Upper lobe of left lung (tissue), 6 donors: Measurements from ENCODE around the gene TMEM184A. TPM values are rescaled to one million over a fixed set of nuclear protein-coding genes. Genes with fewer than 3 reads are reported as not detected.

Experiments used
- ATAC-seq, 2 donors: fragments of 200-7000 bp; cut with Tn5 transposase; one replicate each; pipeline ENCODE4 v1.9.1; 2022; ENCODE audit warnings: mild to moderate bottlenecking in 2 of 2, moderate library complexity in 2 of 2; ENCODE audit not compliant: low FRiP score in 2 of 2
- DNase-seq, 2 donors: peaks; one replicate each; pipeline ENCODE4 v3.0.0-alpha.2; 2019 to 2020
- H3K27ac ChIP-seq, 4 donors: fragments of 200-600 bp; sonication (generic); one replicate each; pipeline ENCODE4 v1.5.1; 2016 to 2019
- H3K27me3 ChIP-seq, 4 donors: fragments of 200-600 bp; sonication (generic); one replicate each; pipeline ENCODE4 v1.5.1; 2017 to 2019
- H3K36me3 ChIP-seq, 4 donors: fragments of 200-600 bp; sonication (generic); one replicate each; pipeline ENCODE4 v1.5.1; 2016 to 2019
- H3K4me1 ChIP-seq, 4 donors: fragments of 200-600 bp; sonication (generic); one replicate each; pipeline ENCODE4 v1.5.1; 2018 to 2019
- H3K4me3 ChIP-seq, 4 donors: fragments of 200-600 bp; sonication (generic); one replicate each; pipeline ENCODE4 v1.5.1; 2017 to 2019; ENCODE audit warnings: mild to moderate bottlenecking in 2 of 4, moderate library complexity in 1 of 4
- H3K9me3 ChIP-seq, 4 donors: fragments of 200-600 bp; sonication (generic); one replicate each; pipeline ENCODE4 v1.5.1; 2018 to 2019
- CTCF ChIP-seq, 6 experiments: fragments of 450-650 bp in 4 of 6; fragments of 200-600 bp in 2 of 6; sonication (generic) in 2 of 6; IDR thresholded peaks; one replicate each; pipeline ENCODE4 v1.5.1; 2016 to 2019; ENCODE audit warnings: antibody characterized with exemption in 6 of 6
- EP300 ChIP-seq, 4 donors: sonication (generic); formaldehyde crosslinking; IDR thresholded peaks; one replicate each; pipeline ENCODE4 v1.5.1; 2017; ENCODE audit warnings: antibody characterized with exemption in 4 of 4, control low read depth in 2 of 4
- POLR2A ChIP-seq, 4 donors: fragments of 450-650 bp; IDR thresholded peaks; one replicate each; pipeline ENCODE4 v1.5.1; 2016 to 2017; ENCODE audit warnings: antibody characterized with exemption in 4 of 4, mild to moderate bottlenecking in 2 of 4
- POLR2AphosphoS5 ChIP-seq, 2 donors: sonication (generic); formaldehyde crosslinking; IDR thresholded peaks; one replicate each; pipeline ENCODE4 v1.5.1; 2017; ENCODE audit warnings: antibody characterized with exemption in 2 of 2
- WGBS, 2 donors: methylation state at CpG; one replicate each; pipeline ENCODE4 v1.1.5; 2017 to 2018; 5-methylcytosine and 5-hydroxymethylcytosine counted together
- total RNA-seq, 6 donors: library from RNA; depleted of rRNA in 4 of 6; stranded (reverse); fragments of >200 nt in 4 of 6; gene quantifications; one replicate each; pipeline versions ENCODE4 v1.1.0 to v1.2.1, GENCODE V29; 2016 to 2021
- donor health status: DM: no; HTN: no; CAD: no; lungs with moderate emphysema.
- donor health status: DM: no; HTN: yes; CAD: no; lungs with severe emphysema.

Gene TMEM184A
- total RNA-seq, 6 donors from 2014 or later = 5.0 to 11.7 (median 10.4) TPM

DNA sequence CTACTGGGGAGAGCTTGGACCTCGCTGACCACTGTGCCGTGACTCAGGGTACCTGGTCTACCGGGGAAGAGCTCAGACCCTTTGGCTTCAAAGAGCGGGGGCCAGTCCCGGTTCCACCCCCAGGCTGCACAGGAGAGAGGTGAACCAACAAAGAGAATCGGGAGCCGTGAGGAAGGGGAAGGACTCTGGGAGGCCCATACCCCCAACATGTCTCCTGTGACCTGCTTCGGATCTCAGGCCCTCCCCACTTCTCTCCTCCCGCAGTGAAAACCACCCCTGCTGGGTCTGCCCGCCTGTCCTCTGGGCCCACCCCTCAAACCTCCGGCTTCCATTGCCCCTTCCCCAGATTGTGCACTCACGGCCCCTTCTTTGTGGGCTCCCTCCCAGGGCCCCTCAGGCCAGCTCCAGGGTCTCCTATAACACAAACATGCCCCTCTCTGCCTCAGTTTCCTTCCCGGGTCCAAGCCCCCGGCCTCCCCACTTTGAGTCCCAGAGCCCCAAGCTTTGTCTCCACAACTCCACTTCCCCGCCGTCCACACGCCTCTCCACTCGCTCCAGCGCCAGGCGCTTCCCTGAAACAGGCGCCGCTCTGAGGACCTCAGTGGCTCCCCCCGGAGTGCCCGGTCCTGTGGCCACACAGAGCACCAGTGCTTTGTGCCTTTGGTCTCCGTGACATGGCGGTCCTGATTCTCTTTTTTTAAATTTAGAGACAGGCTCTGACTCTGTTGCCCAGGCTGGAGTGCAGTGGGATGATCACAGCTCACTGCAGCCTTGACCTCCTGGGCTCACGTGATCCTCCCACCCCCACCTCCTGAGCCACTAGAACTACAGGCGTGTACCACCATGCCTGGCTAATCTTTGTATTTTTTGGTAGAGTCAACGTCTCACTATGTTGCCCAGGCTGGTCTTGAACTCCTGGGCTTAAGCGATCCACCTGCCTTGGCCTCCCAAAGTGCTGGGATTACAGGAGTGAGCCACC lies 44.3 kb downstream of the TMEM184A start:
- H3K4me1 ChIP-seq = peaks cover 5 to 19% (median 9%) of the 10 kb centered on the region in 4 donors
- 72 to 80% methylated on average over 20 to 28 of the region's 30 CpGs for WGBS, 2 donors
- H3K36me3 ChIP-seq = no peaks in the 10 kb centered on the region
- ATAC-seq = no peak
- no peak overlapping the region for H3K4me3 ChIP-seq
- no peaks in the 10 kb centered on the region for H3K27me3 ChIP-seq
- H3K9me3 ChIP-seq = no peaks in the 10 kb centered on the region
- no peak overlapping the region for H3K27ac ChIP-seq
- peak in 1 of 2 donors; percentile 58 for DNase-seq
- TF ChIP-seq EP300 (IDR thresholded peaks at IDR 0.05) = no peak
- TF ChIP-seq POLR2A (IDR thresholded peaks at IDR 0.05) = no peak
- no peak for TF ChIP-seq POLR2AphosphoS5 (IDR thresholded peaks at IDR 0.05)
- no peak for TF ChIP-seq CTCF (IDR thresholded peaks at IDR 0.05)

GRCh38 chr7:1510780-1511154 lies 45.2 kb downstream of the TMEM184A start:
- DNase-seq (peak in 1 of 2 donors; percentile 66), ATAC-seq (no peak)
- 56% methylated on average over 13 of the region's 16 CpGs; no CpG with 5 or more reads in 1 of the 2 donors for WGBS, 2 donors
- Histone ChIP-seq H3K27ac (no peak overlapping the region), H3K27me3 (no peaks in the 10 kb centered on the region), H3K4me1 (peaks cover 6 to 21% (median 9%) of the 10 kb centered on the region in 4 donors), H3K36me3 (no peaks in the 10 kb centered on the region), H3K9me3 (no peaks in the 10 kb centered on the region), H3K4me3 (no peak overlapping the region)
- TF ChIP-seq POLR2A (IDR thresholded peaks at IDR 0.05) (no peak), POLR2AphosphoS5 (IDR thresholded peaks at IDR 0.05) (no peak), CTCF (IDR thresholded peaks at IDR 0.05) (no peak), EP300 (IDR thresholded peaks at IDR 0.05) (no peak)

- TF ChIP-seq POLR2A (IDR thresholded peaks at IDR 0.05) (no peak), EP300 (IDR thresholded peaks at IDR 0.05) (no peak), POLR2AphosphoS5 (IDR thresholded peaks at IDR 0.05) (no peak), CTCF (IDR thresholded peaks at IDR 0.05) (no peak)
- Histone ChIP-seq H3K27ac (no peak overlapping the region), H3K27me3 (no peaks in the 10 kb centered on the region), H3K4me1 (peaks cover 6 to 24% (median 15%) of the 10 kb centered on the region in 4 donors), H3K4me3 (no peak overlapping the region), H3K36me3 (no peaks in the 10 kb centered on the region), H3K9me3 (no peaks in the 10 kb centered on the region)
- DNase-seq (peak in 1 of 2 donors; percentile 73), ATAC-seq (no peak)
- 77 to 90% methylated on average over 14 of the region's 14 CpGs for WGBS, 2 donors
Observed at GRCh38 chr7:1509226-1509625, 46.8 kb downstream of the TMEM184A start.

- Histone ChIP-seq H3K9me3 (no peaks in the 10 kb centered on the region), H3K27me3 (no peaks in the 10 kb centered on the region), H3K4me3 (no peak overlapping the region), H3K27ac (no peak overlapping the region), H3K4me1 (peaks cover 4 to 20% (median 16%) of the 10 kb centered on the region in 4 donors), H3K36me3 (no peaks in the 10 kb centered on the region)
- TF ChIP-seq CTCF (IDR thresholded peaks at IDR 0.05) = no peak
- no peak for TF ChIP-seq POLR2AphosphoS5 (IDR thresholded peaks at IDR 0.05)
- TF ChIP-seq EP300 (IDR thresholded peaks at IDR 0.05) = no peak
- no peak for TF ChIP-seq POLR2A (IDR thresholded peaks at IDR 0.05)
- 63 to 74% methylated on average over 8 to 10 of the region's 10 CpGs for WGBS, 2 donors
- DNase-seq (no peak), ATAC-seq (no peak)
Observed at GRCh38 chr7:1508277-1508758, 47.7 kb downstream of the TMEM184A start.
